Measurements from ENCODE around the gene ABI1.

DNA sequence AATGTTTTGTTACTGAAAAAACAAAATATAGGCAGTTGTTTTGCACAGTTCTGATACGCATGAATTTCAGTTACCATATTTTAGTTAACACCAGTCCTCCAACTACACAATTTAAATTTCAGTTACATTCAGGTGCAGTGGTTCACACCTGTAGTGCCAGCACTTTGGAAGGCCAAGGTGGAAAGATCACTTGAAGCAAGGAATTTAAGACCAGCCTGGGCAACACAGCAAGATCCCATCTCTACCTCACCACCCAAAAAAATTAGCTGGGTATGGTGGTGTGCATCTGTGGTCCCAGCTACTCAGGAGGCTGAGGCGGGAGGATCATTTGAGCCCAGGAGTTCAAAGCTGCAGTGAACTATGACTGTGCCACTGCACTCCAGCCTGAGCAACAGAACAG lies 45.3 kb downstream of the ABI1 start:
- no peak for TF ChIP-seq EZH2 (IDR thresholded peaks at IDR 0.05; ENCODE audit: low read length, missing control alignments)
- TF ChIP-seq, protein P1, sequence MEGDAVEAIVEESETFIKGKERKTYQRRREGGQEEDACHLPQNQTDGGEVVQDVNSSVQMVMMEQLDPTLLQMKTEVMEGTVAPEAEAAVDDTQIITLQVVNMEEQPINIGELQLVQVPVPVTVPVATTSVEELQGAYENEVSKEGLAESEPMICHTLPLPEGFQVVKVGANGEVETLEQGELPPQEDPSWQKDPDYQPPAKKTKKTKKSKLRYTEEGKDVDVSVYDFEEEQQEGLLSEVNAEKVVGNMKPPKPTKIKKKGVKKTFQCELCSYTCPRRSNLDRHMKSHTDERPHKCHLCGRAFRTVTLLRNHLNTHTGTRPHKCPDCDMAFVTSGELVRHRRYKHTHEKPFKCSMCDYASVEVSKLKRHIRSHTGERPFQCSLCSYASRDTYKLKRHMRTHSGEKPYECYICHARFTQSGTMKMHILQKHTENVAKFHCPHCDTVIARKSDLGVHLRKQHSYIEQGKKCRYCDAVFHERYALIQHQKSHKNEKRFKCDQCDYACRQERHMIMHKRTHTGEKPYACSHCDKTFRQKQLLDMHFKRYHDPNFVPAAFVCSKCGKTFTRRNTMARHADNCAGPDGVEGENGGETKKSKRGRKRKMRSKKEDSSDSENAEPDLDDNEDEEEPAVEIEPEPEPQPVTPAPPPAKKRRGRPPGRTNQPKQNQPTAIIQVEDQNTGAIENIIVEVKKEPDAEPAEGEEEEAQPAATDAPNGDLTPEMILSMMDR (conservative IDR thresholded peaks at IDR 0.05 in 1 of 2, IDR thresholded peaks at IDR 0.05 in 1 of 2; ENCODE audit: low read depth in 1 of 2, low read length in 2 of 2) = no peak

All from fibroblast of lung (primary cell).